ENCODE data around the gene NR5A2. TPM values are rescaled to one million over a fixed set of nuclear protein-coding genes. Genes with fewer than 3 reads are reported as not detected.

The NR5A2 gene
- total RNA-seq, 1 donor from 2014 or later, result not detected

DNA sequence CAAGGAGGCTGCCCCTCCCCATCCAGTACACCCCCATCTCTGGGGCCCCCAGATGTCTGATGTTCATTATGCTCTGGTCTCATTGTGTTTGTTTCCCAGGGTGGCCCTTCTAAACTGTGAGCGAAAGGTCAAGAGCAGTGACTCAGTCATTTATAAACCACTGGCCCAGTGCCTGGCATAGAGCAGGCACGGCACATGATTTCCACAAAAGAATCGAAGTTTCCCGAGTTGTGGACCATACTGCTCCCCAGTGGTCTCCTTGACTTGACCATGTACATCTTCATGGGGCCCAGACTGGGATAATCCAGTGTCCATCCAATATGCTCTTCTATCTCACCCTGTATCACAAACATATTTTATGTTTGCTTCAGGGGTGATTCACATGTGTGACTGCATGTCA is 153.3 kb downstream of the NR5A2 start:
- Mint-ChIP-seq H3K4me1 (peaks cover 8% of the 10 kb centered on the region), H3K27me3 (ENCODE audit: insufficient read depth, low read depth) (peaks cover 6% of the 10 kb centered on the region), H3K27ac (no peak overlapping the region), H3K4me3 (no peak overlapping the region), H3K36me3 (peaks cover 3% of the 10 kb centered on the region), H3K9me3 (peaks cover 8% of the 10 kb centered on the region)
- Histone ChIP-seq H3K4me1 (no peaks in the 10 kb centered on the region), H3K4me2 (no peak overlapping the region), H3K79me2 (ENCODE audit: low read depth) (no peaks in the 10 kb centered on the region), H3K36me3 (no peaks in the 10 kb centered on the region), H4K20me1 (ENCODE audit: low read depth) (no peaks in the 10 kb centered on the region), H3K9me3 (ENCODE audit: low read depth) (no peaks in the 10 kb centered on the region), H3K4me3 (no peak overlapping the region), H3F3A (ENCODE audit: low read depth) (no peaks in the 10 kb centered on the region), H2AFZ (replicated peaks) (no peak overlapping the region), H3K27ac (no peak overlapping the region), H3K27me3 (no peaks in the 10 kb centered on the region), H3K9ac (no peak overlapping the region)
- no peak for TF ChIP-seq EZH2phosphoT487 (IDR thresholded peaks at IDR 0.05)
- DNase-seq (ENCODE audit: low spot score), result no peak

DNA sequence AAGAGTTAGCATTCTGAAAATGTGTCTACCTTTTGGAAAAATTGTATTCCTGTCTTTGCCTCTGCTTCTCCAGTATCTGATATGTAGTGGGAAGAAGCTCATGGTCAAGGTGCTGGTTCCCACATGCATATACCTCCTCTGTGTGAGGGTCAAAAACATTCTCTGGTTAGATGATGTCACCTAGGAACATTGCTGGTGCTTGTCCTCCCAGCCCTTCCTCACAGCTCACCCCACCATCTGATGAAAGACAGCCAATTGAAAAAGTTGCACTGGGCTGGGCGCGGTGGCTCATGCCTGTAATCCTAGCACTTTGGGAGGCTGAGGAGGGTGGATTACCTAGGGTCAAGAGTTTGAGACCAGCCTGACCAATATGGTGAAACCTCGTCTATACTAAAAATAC is 154.4 kb downstream of the NR5A2 start:
- peaks cover 6% of the 10 kb centered on the region for H3K27me3 Mint-ChIP-seq (ENCODE audit: insufficient read depth, low read depth)
- no peaks in the 10 kb centered on the region for H3K27me3 ChIP-seq
- H4K20me1 ChIP-seq (ENCODE audit: low read depth), result no peaks in the 10 kb centered on the region
- H3F3A ChIP-seq (ENCODE audit: low read depth), result no peaks in the 10 kb centered on the region
- no peaks in the 10 kb centered on the region for H3K36me3 ChIP-seq
- H2AFZ ChIP-seq (replicated peaks), result no peak overlapping the region
- no peak overlapping the region for H3K9ac ChIP-seq
- no peak overlapping the region for H3K27ac Mint-ChIP-seq
- H3K9me3 ChIP-seq (ENCODE audit: low read depth), result no peaks in the 10 kb centered on the region
- H3K4me3 Mint-ChIP-seq, result no peak overlapping the region
- TF ChIP-seq, protein P1, sequence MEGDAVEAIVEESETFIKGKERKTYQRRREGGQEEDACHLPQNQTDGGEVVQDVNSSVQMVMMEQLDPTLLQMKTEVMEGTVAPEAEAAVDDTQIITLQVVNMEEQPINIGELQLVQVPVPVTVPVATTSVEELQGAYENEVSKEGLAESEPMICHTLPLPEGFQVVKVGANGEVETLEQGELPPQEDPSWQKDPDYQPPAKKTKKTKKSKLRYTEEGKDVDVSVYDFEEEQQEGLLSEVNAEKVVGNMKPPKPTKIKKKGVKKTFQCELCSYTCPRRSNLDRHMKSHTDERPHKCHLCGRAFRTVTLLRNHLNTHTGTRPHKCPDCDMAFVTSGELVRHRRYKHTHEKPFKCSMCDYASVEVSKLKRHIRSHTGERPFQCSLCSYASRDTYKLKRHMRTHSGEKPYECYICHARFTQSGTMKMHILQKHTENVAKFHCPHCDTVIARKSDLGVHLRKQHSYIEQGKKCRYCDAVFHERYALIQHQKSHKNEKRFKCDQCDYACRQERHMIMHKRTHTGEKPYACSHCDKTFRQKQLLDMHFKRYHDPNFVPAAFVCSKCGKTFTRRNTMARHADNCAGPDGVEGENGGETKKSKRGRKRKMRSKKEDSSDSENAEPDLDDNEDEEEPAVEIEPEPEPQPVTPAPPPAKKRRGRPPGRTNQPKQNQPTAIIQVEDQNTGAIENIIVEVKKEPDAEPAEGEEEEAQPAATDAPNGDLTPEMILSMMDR (IDR thresholded peaks at IDR 0.05), result no peak
- TF ChIP-seq EZH2phosphoT487 (IDR thresholded peaks at IDR 0.05), result no peak
- no peak for TF ChIP-seq EZH2 (IDR thresholded peaks at IDR 0.05)
- no peak for DNase-seq (ENCODE audit: low spot score)
- H3K4me1 ChIP-seq, result no peaks in the 10 kb centered on the region
- no peaks in the 10 kb centered on the region for H3K79me2 ChIP-seq (ENCODE audit: low read depth)
- H3K27ac ChIP-seq, result no peak overlapping the region
- peaks cover 12% of the 10 kb centered on the region for H3K9me3 Mint-ChIP-seq
- no peak overlapping the region for H3K4me3 ChIP-seq
- peaks cover 3% of the 10 kb centered on the region for H3K36me3 Mint-ChIP-seq
- H3K4me2 ChIP-seq, result no peak overlapping the region
- H3K4me1 Mint-ChIP-seq, result peaks cover 8% of the 10 kb centered on the region

DNA sequence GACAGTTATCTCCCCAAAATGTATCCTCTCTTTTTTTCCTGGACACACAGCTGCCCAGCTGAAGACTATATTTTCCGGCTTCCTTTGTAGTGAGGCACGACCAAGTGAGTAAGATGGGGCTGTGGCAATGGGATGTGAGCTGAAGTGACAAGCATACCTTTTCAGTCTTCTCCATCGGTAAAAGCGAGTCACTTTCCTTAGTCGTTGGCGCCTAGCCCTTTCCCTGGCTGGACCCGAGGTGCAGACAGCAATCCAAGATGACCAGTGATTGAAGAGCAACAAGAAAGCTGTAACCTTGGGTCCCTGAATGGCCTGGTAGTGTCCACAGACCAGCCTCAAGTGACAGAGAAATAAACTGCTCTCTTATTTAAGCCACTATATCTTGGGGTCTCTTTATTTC is 155.2 kb downstream of the NR5A2 start:
- no peaks in the 10 kb centered on the region for H3K36me3 ChIP-seq
- no peaks in the 10 kb centered on the region for H3K9me3 ChIP-seq (ENCODE audit: low read depth)
- H3K27me3 ChIP-seq, result no peaks in the 10 kb centered on the region
- H3K4me2 ChIP-seq, result no peak overlapping the region
- TF ChIP-seq EZH2 (IDR thresholded peaks at IDR 0.05), result no peak
- TF ChIP-seq, protein P1 (IDR thresholded peaks at IDR 0.05), result no peak
- TF ChIP-seq EZH2phosphoT487 (IDR thresholded peaks at IDR 0.05), result no peak
- H3K27ac Mint-ChIP-seq, result no peak overlapping the region
- peaks cover 6% of the 10 kb centered on the region for H3K27me3 Mint-ChIP-seq (ENCODE audit: insufficient read depth, low read depth)
- H3K9me3 Mint-ChIP-seq, result peaks cover 12% of the 10 kb centered on the region
- H3K79me2 ChIP-seq (ENCODE audit: low read depth), result no peaks in the 10 kb centered on the region
- no peak overlapping the region for H3K27ac ChIP-seq
- no peaks in the 10 kb centered on the region for H3F3A ChIP-seq (ENCODE audit: low read depth)
- H3K4me1 Mint-ChIP-seq, result peaks cover 8% of the 10 kb centered on the region
- H3K4me3 ChIP-seq, result no peak overlapping the region
- H3K4me3 Mint-ChIP-seq, result no peak overlapping the region
- peaks cover 3% of the 10 kb centered on the region for H3K36me3 Mint-ChIP-seq
- H3K9ac ChIP-seq, result no peak overlapping the region
- DNase-seq (ENCODE audit: low spot score), result no peak
- H3K4me1 ChIP-seq, result no peaks in the 10 kb centered on the region
- no peaks in the 10 kb centered on the region for H4K20me1 ChIP-seq (ENCODE audit: low read depth)
- no peak overlapping the region for H2AFZ ChIP-seq (replicated peaks)

DNA sequence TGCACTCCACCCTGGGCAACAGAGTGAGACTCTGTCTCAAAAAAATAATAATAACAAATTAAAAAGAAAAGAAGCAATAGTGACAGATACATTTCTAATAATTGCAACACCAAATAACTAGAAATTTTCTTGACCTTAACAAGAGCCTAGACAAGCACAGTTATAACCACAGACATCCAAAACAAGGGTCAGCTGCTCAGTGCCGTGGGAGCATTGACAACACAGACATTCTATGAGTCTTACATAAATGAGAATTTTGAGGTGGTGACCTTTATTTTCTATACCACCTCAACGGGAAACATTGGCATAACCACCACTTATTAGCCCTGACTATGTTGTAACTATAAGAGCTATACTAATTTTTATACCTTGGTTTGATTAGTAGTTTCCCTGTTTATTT is 156.1 kb downstream of the NR5A2 start:
- no peak overlapping the region for H3K4me2 ChIP-seq
- TF ChIP-seq EZH2phosphoT487 (IDR thresholded peaks at IDR 0.05), result no peak
- no peak for TF ChIP-seq EZH2 (IDR thresholded peaks at IDR 0.05)
- TF ChIP-seq, protein P1 (IDR thresholded peaks at IDR 0.05), result no peak
- Mint-ChIP-seq H3K4me1 (peaks cover 8% of the 10 kb centered on the region), H3K36me3 (peaks cover 3% of the 10 kb centered on the region), H3K27ac (no peak overlapping the region), H3K4me3 (no peak overlapping the region), H3K27me3 (ENCODE audit: insufficient read depth, low read depth) (peaks cover 6% of the 10 kb centered on the region), H3K9me3 (peaks cover 14% of the 10 kb centered on the region)
- no peak for DNase-seq (ENCODE audit: low spot score)
- no peaks in the 10 kb centered on the region for H3K27me3 ChIP-seq
- no peaks in the 10 kb centered on the region for H3F3A ChIP-seq (ENCODE audit: low read depth)
- H3K4me1 ChIP-seq, result no peaks in the 10 kb centered on the region
- no peaks in the 10 kb centered on the region for H3K79me2 ChIP-seq (ENCODE audit: low read depth)
- H2AFZ ChIP-seq (replicated peaks), result no peak overlapping the region
- no peaks in the 10 kb centered on the region for H3K9me3 ChIP-seq (ENCODE audit: low read depth)
- no peak overlapping the region for H3K4me3 ChIP-seq
- H3K27ac ChIP-seq, result no peak overlapping the region
- no peaks in the 10 kb centered on the region for H3K36me3 ChIP-seq
- H4K20me1 ChIP-seq (ENCODE audit: low read depth), result no peaks in the 10 kb centered on the region
- H3K9ac ChIP-seq, result no peak overlapping the region

Data from neural progenitor cell (in vitro differentiated cells).